Neural cell (in vitro differentiated cells): ENCODE measurements around the gene ZFAND4. TPM values are rescaled to one million over a fixed set of nuclear protein-coding genes. Genes with fewer than 3 reads are reported as not detected.

Experiments
- H2AFZ ChIP-seq: fragments of 200-600, 300-800 bp; sonication (generic), shearing (Covaris generic); 2 replicates; pipeline ENCODE4 v1.6.0; 2014; ENCODE audit warnings: low read depth, mild to moderate bottlenecking, antibody characterized with exemption, low read length, moderate library complexity
- H3F3A ChIP-seq: fragments of 200-600 bp; shearing (Covaris generic); 2 replicates; pipeline ENCODE4 v1.6.1; 2016; ENCODE audit warnings: mild to moderate bottlenecking, moderate library complexity, mixed read lengths, antibody characterized with exemption, low read length; ENCODE audit not compliant: insufficient read depth, poor library complexity, severe bottlenecking
- H3K27ac ChIP-seq: fragments of 200-600, 300-800 bp; sonication (generic), shearing (Covaris generic); 2 replicates; pipeline ENCODE4 v1.5.1; 2014; ENCODE audit warnings: mild to moderate bottlenecking, low read length, moderate library complexity
- H3K27me3 ChIP-seq: fragments of 300-800, 200-600 bp; sonication (generic), shearing (Covaris generic); 2 replicates; pipeline ENCODE4 v1.6.0; 2014; ENCODE audit warnings: mild to moderate bottlenecking, low read depth, low read length, moderate library complexity; ENCODE audit not compliant: insufficient read depth
- H3K36me3 ChIP-seq: fragments of 300-800, 200-600 bp; sonication (generic), shearing (Covaris generic); 2 replicates; pipeline ENCODE4 v1.5.1; 2014; ENCODE audit warnings: mild to moderate bottlenecking, antibody characterized with exemption, low read length, moderate library complexity; ENCODE audit not compliant: insufficient read depth
- H3K4me2 ChIP-seq: fragments of 300-800, 200-600 bp; sonication (generic), shearing (Covaris generic); 2 replicates; pipeline ENCODE4 v1.6.0; 2014; ENCODE audit warnings: mild to moderate bottlenecking, low read length
- H3K4me3 ChIP-seq: fragments of 300-800, 200-600 bp; sonication (generic), shearing (Covaris generic); 2 replicates; pipeline ENCODE4 v1.5.1; 2014; ENCODE audit warnings: mild to moderate bottlenecking, low read length, moderate library complexity
- H3K79me2 ChIP-seq: fragments of 200-600 bp; shearing (Covaris generic); replicated peaks from 2 replicates; pipeline ENCODE4 v1.6.0; 2014; ENCODE audit warnings: mild to moderate bottlenecking, low read length, moderate library complexity; ENCODE audit not compliant: insufficient read depth
- H3K9ac ChIP-seq: fragments of 300-800, 200-600 bp; sonication (generic), shearing (Covaris generic); 2 replicates; pipeline ENCODE4 v1.6.1; 2016; ENCODE audit warnings: mild to moderate bottlenecking, low read length, mixed read lengths
- H3K9me2 ChIP-seq: fragments of 200-600 bp; shearing (Covaris generic); 2 replicates; pipeline ENCODE4 v1.6.1; 2016; ENCODE audit warnings: mild to moderate bottlenecking, low read length, mixed read lengths; ENCODE audit not compliant: insufficient read depth
- H3K9me3 ChIP-seq: fragments of 200-600, 300-800 bp; sonication (generic), shearing (Covaris generic); 2 replicates; pipeline ENCODE4 v1.6.1; 2016; ENCODE audit warnings: mild to moderate bottlenecking, mixed run types, low read length, moderate library complexity, mixed read lengths
- H4K20me1 ChIP-seq: fragments of 200-600 bp; shearing (Covaris generic); 2 replicates; pipeline ENCODE4 v1.6.1; 2016; ENCODE audit warnings: mild to moderate bottlenecking, mixed run types; ENCODE audit not compliant: insufficient read depth
- CTCF ChIP-seq: fragments of 450-650 bp; IDR thresholded peaks from 2 replicates; pipeline ENCODE4 v1.5.1; 2014; ENCODE audit warnings: antibody characterized with exemption, mild to moderate bottlenecking, moderate library complexity; ENCODE audit not compliant: poor library complexity, severe bottlenecking
- EP300 ChIP-seq: fragments of 450-650 bp; conservative IDR thresholded peaks from 2 replicates; pipeline ENCODE4 v1.6.1; 2014; ENCODE audit warnings: antibody characterized with exemption, mild to moderate bottlenecking, moderate library complexity; ENCODE audit not compliant: poor library complexity, severe bottlenecking
- EZH2 ChIP-seq: fragments of 200-600, 300-800 bp; shearing (Covaris generic), sonication (generic); IDR thresholded peaks from 2 replicates; pipeline ENCODE4 v1.6.1; 2014; ENCODE audit warnings: antibody characterized with exemption, low read length, borderline replicate concordance, mild to moderate bottlenecking; ENCODE audit not compliant: insufficient read depth, poor library complexity, severe bottlenecking
- MXI1 ChIP-seq: fragments of 450-650 bp; conservative IDR thresholded peaks from 2 replicates; pipeline ENCODE4 v1.6.1; 2014; ENCODE audit warnings: antibody characterized with exemption, mild to moderate bottlenecking; ENCODE audit not compliant: poor library complexity, severe bottlenecking
- POLR2AphosphoS5 ChIP-seq: IDR thresholded peaks from 2 replicates; pipeline ENCODE4 v1.6.1; 2012
- RAD21 ChIP-seq: fragments of 450-650 bp; conservative IDR thresholded peaks from 2 replicates; pipeline ENCODE4 v1.6.1; 2014; ENCODE audit warnings: antibody characterized with exemption, mild to moderate bottlenecking, moderate library complexity
- REST ChIP-seq: IDR thresholded peaks from 2 replicates; pipeline ENCODE4 v1.6.1; 2012; ENCODE audit warnings: borderline replicate concordance
- SMC3 ChIP-seq: fragments of 450-650 bp; conservative IDR thresholded peaks from 2 replicates; pipeline ENCODE4 v1.6.1; 2014; ENCODE audit warnings: antibody characterized with exemption, mild to moderate bottlenecking, moderate library complexity; ENCODE audit not compliant: poor library complexity
- TAF1 ChIP-seq: IDR thresholded peaks from 2 replicates; pipeline ENCODE4 v1.6.1; 2012; ENCODE audit warnings: low read depth
- polyA plus RNA-seq: library from polyadenylated mRNA; depleted of rRNA; stranded (reverse); fragments of >200 nt; gene quantifications from 2 replicates; pipeline ENCODE4 v1.2.3, GENCODE V29; 2014

Gene ZFAND4
- polyA plus RNA-seq, 1 donor from 2014 or later = 8.3 TPM

GRCh38 chr10:45599021-45599603 is 73.5 kb downstream of the ZFAND4 start:
- TF ChIP-seq EP300 (no peak), POLR2AphosphoS5 (no peak), REST (no peak), EZH2 (no peak), SMC3 (no peak), MXI1 (no peak), TAF1 (no peak), RAD21 (no peak), CTCF (no peak)
- H3F3A ChIP-seq = no peaks in the 10 kb centered on the region
- H3K4me2 ChIP-seq = no peak overlapping the region
- no peaks in the 10 kb centered on the region for H3K9me3 ChIP-seq
- no peaks in the 10 kb centered on the region for H3K79me2 ChIP-seq
- no peaks in the 10 kb centered on the region for H3K36me3 ChIP-seq
- H2AFZ ChIP-seq = no peak overlapping the region
- H3K9ac ChIP-seq = no peak overlapping the region
- no peak overlapping the region for H3K27ac ChIP-seq
- H4K20me1 ChIP-seq = no peaks in the 10 kb centered on the region
- H3K27me3 ChIP-seq = no peaks in the 10 kb centered on the region
- H3K4me3 ChIP-seq = no peak overlapping the region
- H3K9me2 ChIP-seq = no peaks in the 10 kb centered on the region

GRCh38 chr10:45596526-45596925 is 76.0 kb downstream of the ZFAND4 start:
- Histone ChIP-seq H3K9ac (no peak overlapping the region), H3K27ac (no peak overlapping the region), H4K20me1 (no peaks in the 10 kb centered on the region), H3K79me2 (peaks cover 20% of the 10 kb centered on the region), H3K9me2 (no peaks in the 10 kb centered on the region), H3K27me3 (no peaks in the 10 kb centered on the region), H3K4me2 (no peak overlapping the region), H3K36me3 (no peaks in the 10 kb centered on the region), H3K9me3 (no peaks in the 10 kb centered on the region), H2AFZ (no peak overlapping the region), H3K4me3 (no peak overlapping the region), H3F3A (no peaks in the 10 kb centered on the region)
- TF ChIP-seq EZH2 = no peak
- TF ChIP-seq TAF1 = no peak
- TF ChIP-seq POLR2AphosphoS5 = no peak
- no peak for TF ChIP-seq EP300
- TF ChIP-seq REST = no peak
- no peak for TF ChIP-seq RAD21
- TF ChIP-seq CTCF = no peak
